ENCODE measurements around the gene LRP1B.

DNA sequence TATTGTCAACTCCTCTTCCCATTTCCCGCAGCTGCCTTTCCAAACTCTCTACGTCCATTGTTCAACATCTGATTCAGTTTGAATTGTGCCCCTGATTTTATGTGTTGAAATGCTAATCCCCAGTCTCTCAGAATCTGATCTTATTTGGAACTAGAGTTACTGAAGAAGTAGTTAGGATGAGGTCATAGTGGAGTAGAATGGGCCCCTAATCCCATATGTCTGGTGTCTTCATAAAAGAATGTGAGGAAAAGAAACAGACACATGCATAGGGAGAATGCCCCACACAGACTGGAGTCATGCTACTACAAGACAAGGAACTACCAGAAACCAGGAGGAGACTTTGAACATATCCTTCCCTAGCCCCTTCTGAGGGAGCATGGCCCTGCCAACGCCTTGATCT is 99.2 kb downstream of the LRP1B start:
- TF ChIP-seq, protein P1, sequence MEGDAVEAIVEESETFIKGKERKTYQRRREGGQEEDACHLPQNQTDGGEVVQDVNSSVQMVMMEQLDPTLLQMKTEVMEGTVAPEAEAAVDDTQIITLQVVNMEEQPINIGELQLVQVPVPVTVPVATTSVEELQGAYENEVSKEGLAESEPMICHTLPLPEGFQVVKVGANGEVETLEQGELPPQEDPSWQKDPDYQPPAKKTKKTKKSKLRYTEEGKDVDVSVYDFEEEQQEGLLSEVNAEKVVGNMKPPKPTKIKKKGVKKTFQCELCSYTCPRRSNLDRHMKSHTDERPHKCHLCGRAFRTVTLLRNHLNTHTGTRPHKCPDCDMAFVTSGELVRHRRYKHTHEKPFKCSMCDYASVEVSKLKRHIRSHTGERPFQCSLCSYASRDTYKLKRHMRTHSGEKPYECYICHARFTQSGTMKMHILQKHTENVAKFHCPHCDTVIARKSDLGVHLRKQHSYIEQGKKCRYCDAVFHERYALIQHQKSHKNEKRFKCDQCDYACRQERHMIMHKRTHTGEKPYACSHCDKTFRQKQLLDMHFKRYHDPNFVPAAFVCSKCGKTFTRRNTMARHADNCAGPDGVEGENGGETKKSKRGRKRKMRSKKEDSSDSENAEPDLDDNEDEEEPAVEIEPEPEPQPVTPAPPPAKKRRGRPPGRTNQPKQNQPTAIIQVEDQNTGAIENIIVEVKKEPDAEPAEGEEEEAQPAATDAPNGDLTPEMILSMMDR (conservative IDR thresholded peaks at IDR 0.05; ENCODE audit: low read length), result no peak
- TF ChIP-seq EZH2phosphoT487 (IDR thresholded peaks at IDR 0.05; ENCODE audit: borderline replicate concordance), result no peak
